Hematopoietic multipotent progenitor cell treated with erythropoietin and hydrocortisone succinate and interleukin-3 and kit ligand, for 4 days (in vitro differentiated cells): ENCODE measurements around the gene GALNS.
A peak's percentile ranks its signal among the peaks of the same experiment; 100 is the strongest.

ENCODE experiments used
- DNase-seq: peaks from one replicate; pipeline ENCODE4 v3.0.0-alpha.2; 2015

GALNS gene

GRCh38 chr16:88888461-88889387, 32.0 kb upstream of the GALNS start:
- DNase-seq, result peak; percentile 76

- no peak for DNase-seq
Measured at GRCh38 chr16:88888057-88888456, 31.3 kb upstream of the GALNS start.

- DNase-seq, result no peak
Measured at GRCh38 chr16:88886845-88887521, 30.2 kb upstream of the GALNS start.

GRCh38 chr16:88886420-88886844, 29.7 kb upstream of the GALNS start:
- DNase-seq, result no peak

- no peak for DNase-seq
Measured at GRCh38 chr16:88885693-88886280, 29.0 kb upstream of the GALNS start.

- DNase-seq, result no peak
Measured at GRCh38 chr16:88884569-88885271, 28.0 kb upstream of the GALNS start.

GRCh38 chr16:88883946-88884345, 27.2 kb upstream of the GALNS start:
- DNase-seq, result no peak

- DNase-seq, result no peak
Measured at GRCh38 chr16:88883117-88883895, 26.6 kb upstream of the GALNS start.

GRCh38 chr16:88882358-88883030, 25.7 kb upstream of the GALNS start:
- peak; percentile 84 for DNase-seq

GRCh38 chr16:88881675-88882357, 25.1 kb upstream of the GALNS start:
- DNase-seq, result no peak

- DNase-seq, result no peak
Measured at GRCh38 chr16:88881007-88881615, 24.4 kb upstream of the GALNS start.

GRCh38 chr16:88880226-88881006, 23.7 kb upstream of the GALNS start:
- DNase-seq, result no peak

GRCh38 chr16:88879788-88880055, 23.0 kb upstream of the GALNS start:
- DNase-seq, result no peak

GRCh38 chr16:88878967-88879787, 22.4 kb upstream of the GALNS start:
- DNase-seq, result no peak

GRCh38 chr16:88878356-88878755, 21.6 kb upstream of the GALNS start:
- no peak for DNase-seq

- DNase-seq, result no peak
Measured at GRCh38 chr16:88877564-88878289, 21.0 kb upstream of the GALNS start.

- DNase-seq, result no peak
Measured at GRCh38 chr16:88876942-88877526, 20.3 kb upstream of the GALNS start.

GRCh38 chr16:88875703-88876234, 19.0 kb upstream of the GALNS start:
- no peak for DNase-seq
